ENCODE measurements around the gene BMPER.

DNA sequence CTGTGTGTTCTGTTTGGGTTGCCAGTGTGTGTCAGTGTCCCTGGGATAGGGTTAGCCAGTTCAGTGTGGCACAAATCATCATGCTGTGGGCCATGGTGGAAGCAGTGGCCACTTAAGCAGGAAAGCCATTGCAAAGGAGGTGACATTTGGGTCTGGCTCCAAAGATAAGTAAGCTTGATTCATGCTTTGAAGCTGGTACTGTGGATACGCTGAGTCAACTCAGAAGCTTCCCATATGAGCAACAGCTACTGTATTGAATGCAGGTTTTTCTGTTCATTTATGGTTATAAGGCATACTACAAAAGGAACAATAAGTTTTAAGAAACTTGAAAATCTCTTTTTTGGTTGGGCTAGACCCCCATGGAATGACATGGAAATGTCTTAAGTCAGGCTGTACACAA, 143.1 kb downstream of the BMPER start:
- TF ChIP-seq, protein P1, sequence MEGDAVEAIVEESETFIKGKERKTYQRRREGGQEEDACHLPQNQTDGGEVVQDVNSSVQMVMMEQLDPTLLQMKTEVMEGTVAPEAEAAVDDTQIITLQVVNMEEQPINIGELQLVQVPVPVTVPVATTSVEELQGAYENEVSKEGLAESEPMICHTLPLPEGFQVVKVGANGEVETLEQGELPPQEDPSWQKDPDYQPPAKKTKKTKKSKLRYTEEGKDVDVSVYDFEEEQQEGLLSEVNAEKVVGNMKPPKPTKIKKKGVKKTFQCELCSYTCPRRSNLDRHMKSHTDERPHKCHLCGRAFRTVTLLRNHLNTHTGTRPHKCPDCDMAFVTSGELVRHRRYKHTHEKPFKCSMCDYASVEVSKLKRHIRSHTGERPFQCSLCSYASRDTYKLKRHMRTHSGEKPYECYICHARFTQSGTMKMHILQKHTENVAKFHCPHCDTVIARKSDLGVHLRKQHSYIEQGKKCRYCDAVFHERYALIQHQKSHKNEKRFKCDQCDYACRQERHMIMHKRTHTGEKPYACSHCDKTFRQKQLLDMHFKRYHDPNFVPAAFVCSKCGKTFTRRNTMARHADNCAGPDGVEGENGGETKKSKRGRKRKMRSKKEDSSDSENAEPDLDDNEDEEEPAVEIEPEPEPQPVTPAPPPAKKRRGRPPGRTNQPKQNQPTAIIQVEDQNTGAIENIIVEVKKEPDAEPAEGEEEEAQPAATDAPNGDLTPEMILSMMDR (conservative IDR thresholded peaks at IDR 0.05; ENCODE audit: low read depth, low read length): no peak
- no peak for TF ChIP-seq EZH2 (IDR thresholded peaks at IDR 0.05; ENCODE audit: borderline replicate concordance, low read depth, low read length, poor library complexity, severe bottlenecking)
